Liver (tissue), 9 donors: ENCODE results near the gene ANGPTL4. TPM values are rescaled to one million over a fixed set of nuclear protein-coding genes. Genes with fewer than 3 reads are reported as not detected.

Experiments used
- DNase-seq: peaks from one replicate; pipeline ENCODE4 v3.0.0-alpha.2; 2017; ENCODE audit warnings: low spot score
- H3K27ac ChIP-seq, 2 donors: one replicate each; pipeline ENCODE4 v1.7.0; 2013; ENCODE audit warnings: inconsistent platforms in 2 of 2, low read length in 2 of 2, control low read depth in 1 of 2, low read depth in 1 of 2, mild to moderate bottlenecking in 1 of 2
- H3K27me3 ChIP-seq, 4 donors: one replicate each; pipeline versions ENCODE4 v1.6.1 to v1.7.0; 2013; ENCODE audit warnings: low read length in 3 of 4, inconsistent platforms in 1 of 4, mild to moderate bottlenecking in 1 of 4, moderate library complexity in 1 of 4; ENCODE audit not compliant: control insufficient read depth in 4 of 4, insufficient read depth in 4 of 4
- H3K36me3 ChIP-seq, 4 donors: one replicate each; pipeline versions ENCODE4 v1.6.1 to v1.7.0; 2013; ENCODE audit warnings: low read length in 3 of 4, mild to moderate bottlenecking in 3 of 4, low read depth in 1 of 4, moderate library complexity in 1 of 4; ENCODE audit not compliant: control insufficient read depth in 4 of 4, insufficient read depth in 3 of 4
- H3K4me1 ChIP-seq, 4 donors: one replicate each; pipeline versions ENCODE4 v1.6.1 to v1.7.0; 2013; ENCODE audit warnings: low read length in 3 of 4, mild to moderate bottlenecking in 3 of 4, moderate library complexity in 1 of 4; ENCODE audit not compliant: control insufficient read depth in 4 of 4, insufficient read depth in 4 of 4
- H3K4me3 ChIP-seq, 3 donors: one replicate each; pipeline versions ENCODE4 v1.6.1 to v1.7.0; 2013; ENCODE audit warnings: low read length in 3 of 3, control low read depth in 1 of 3, low read depth in 1 of 3, mild to moderate bottlenecking in 1 of 3
- H3K9ac ChIP-seq, 2 donors: one replicate each; pipeline ENCODE4 v1.7.0; 2013; ENCODE audit warnings: low read length in 2 of 2, mild to moderate bottlenecking in 2 of 2, moderate library complexity in 2 of 2, control low read depth in 1 of 2, low read depth in 1 of 2
- H3K9me3 ChIP-seq, 4 donors: one replicate each; pipeline versions ENCODE4 v1.6.1 to v1.7.0; 2013; ENCODE audit warnings: low read length in 3 of 4; ENCODE audit not compliant: control insufficient read depth in 4 of 4
- EGR1 ChIP-seq, 2 donors: IDR thresholded peaks; 2 replicates each; pipeline ENCODE4 v1.6.1; 2016 to 2018; ENCODE audit warnings: antibody characterized with exemption in 2 of 2, low read depth in 2 of 2
- FOXA1 ChIP-seq: IDR thresholded peaks from 2 replicates; pipeline ENCODE4 v1.6.1; 2016; ENCODE audit warnings: antibody characterized with exemption
- FOXA2 ChIP-seq: IDR thresholded peaks from 2 replicates; pipeline ENCODE4 v1.6.1; 2016; ENCODE audit warnings: antibody characterized with exemption
- GABPA ChIP-seq, 2 donors: IDR thresholded peaks in 1 of 2; conservative IDR thresholded peaks in 1 of 2; 2 replicates each; pipeline ENCODE4 v1.6.1; 2016; ENCODE audit warnings: antibody characterized with exemption in 2 of 2, mild to moderate bottlenecking in 1 of 2, moderate library complexity in 1 of 2
- HNF4A ChIP-seq, 2 donors: conservative IDR thresholded peaks; 2 replicates each; pipeline ENCODE4 v1.6.1; 2016; ENCODE audit warnings: antibody characterized with exemption in 2 of 2, mild to moderate bottlenecking in 2 of 2
- HNF4G ChIP-seq: IDR thresholded peaks from 2 replicates; pipeline ENCODE4 v1.6.1; 2016; ENCODE audit warnings: antibody characterized with exemption
- JUND ChIP-seq, 2 donors: IDR thresholded peaks; 2 replicates each; pipeline ENCODE4 v1.6.1; 2016; ENCODE audit warnings: antibody characterized with exemption in 2 of 2
- MAX ChIP-seq: IDR thresholded peaks from 2 replicates; pipeline ENCODE4 v1.6.1; 2016; ENCODE audit warnings: antibody characterized with exemption
- NR2F2 ChIP-seq: IDR thresholded peaks from 2 replicates; pipeline ENCODE4 v1.6.1; 2016; ENCODE audit warnings: antibody characterized with exemption
- RAD21 ChIP-seq, 2 donors: IDR thresholded peaks; 2 replicates each; pipeline ENCODE4 v1.6.1; 2016; ENCODE audit warnings: antibody characterized with exemption in 2 of 2, mild to moderate bottlenecking in 2 of 2
- REST ChIP-seq: IDR thresholded peaks from 2 replicates; pipeline ENCODE4 v1.6.1; 2016; ENCODE audit warnings: antibody characterized with exemption, mild to moderate bottlenecking
- RXRA ChIP-seq, 2 donors: IDR thresholded peaks; 2 replicates each; pipeline ENCODE4 v1.6.1; 2017 to 2018; ENCODE audit warnings: antibody characterized with exemption in 2 of 2, mild to moderate bottlenecking in 1 of 2
- SP1 ChIP-seq: IDR thresholded peaks from 2 replicates; pipeline ENCODE4 v1.6.1; 2018; ENCODE audit warnings: antibody characterized with exemption, mild to moderate bottlenecking
- TAF1 ChIP-seq: conservative IDR thresholded peaks from 2 replicates; pipeline ENCODE4 v1.6.1; 2016; ENCODE audit warnings: antibody characterized with exemption, mild to moderate bottlenecking
- YY1 ChIP-seq: IDR thresholded peaks from 2 replicates; pipeline ENCODE4 v1.6.1; 2016; ENCODE audit warnings: antibody characterized with exemption, mild to moderate bottlenecking
- WGBS: extraction: QIAGEN DNeasy Blood & Tissue Kit; methylation state at CpG from one replicate; pipeline ENCODE4 v1.1.7; 2013; 5-methylcytosine and 5-hydroxymethylcytosine counted together
- polyA plus RNA-seq, 2 donors: library from polyadenylated mRNA; stranded (reverse) in 1 of 2; unstranded in 1 of 2; fragments of 200-250 nt in 1 of 2; fragments of >200 nt in 1 of 2; fragmentation: Nextera tagmentation in 1 of 2; extraction: Ambion mirVana in 1 of 2; gene quantifications; one replicate each; pipeline versions ENCODE4 v1.2.1 to v1.2.3, GENCODE V29; 2013 to 2015
- total RNA-seq, 2 donors: library from RNA; depleted of rRNA; stranded (reverse); fragments of >200 nt; gene quantifications; one replicate each; pipeline ENCODE4 v1.2.3, GENCODE V29; 2014
- TF ChIP-seq, protein P1 (sequence below): IDR thresholded peaks from 2 replicates; pipeline ENCODE4 v1.6.1; 2016; ENCODE audit warnings: antibody characterized with exemption
- TF ChIP-seq, protein P2 (sequence below): fragments of 150-350 bp; IDR thresholded peaks from 2 replicates; pipeline ENCODE4 v1.5.1; 2017; ENCODE audit warnings: improper control_type of control experiment, low read depth, low read length; ENCODE audit not compliant: missing input control
- TF ChIP-seq, protein P3 (sequence below): IDR thresholded peaks from 2 replicates; pipeline ENCODE4 v1.6.1; 2016; ENCODE audit warnings: antibody characterized with exemption
- donor health status: healthy.
- donor health status: healthy.
- donor health status: healthy.
- donor health status: healthy.
- donor health status: healthy.

ANGPTL4 gene
- total and polyA plus RNA-seq, 4 donors: 0.65 to 144 (median 71.6) TPM

- TF ChIP-seq MAX: no peak
- no peak for TF ChIP-seq JUND (IDR thresholded peaks at IDR 0.05)
- TF ChIP-seq TAF1: peak; percentile 91
- TF ChIP-seq, protein P1, sequence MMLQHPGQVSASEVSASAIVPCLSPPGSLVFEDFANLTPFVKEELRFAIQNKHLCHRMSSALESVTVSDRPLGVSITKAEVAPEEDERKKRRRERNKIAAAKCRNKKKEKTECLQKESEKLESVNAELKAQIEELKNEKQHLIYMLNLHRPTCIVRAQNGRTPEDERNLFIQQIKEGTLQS: no peak
Observed at GRCh38 chr19:8321067-8321985, 42.6 kb upstream of the ANGPTL4 start, which contains the start of the genes NDUFA7 and RPS28 (continued).

DNA sequence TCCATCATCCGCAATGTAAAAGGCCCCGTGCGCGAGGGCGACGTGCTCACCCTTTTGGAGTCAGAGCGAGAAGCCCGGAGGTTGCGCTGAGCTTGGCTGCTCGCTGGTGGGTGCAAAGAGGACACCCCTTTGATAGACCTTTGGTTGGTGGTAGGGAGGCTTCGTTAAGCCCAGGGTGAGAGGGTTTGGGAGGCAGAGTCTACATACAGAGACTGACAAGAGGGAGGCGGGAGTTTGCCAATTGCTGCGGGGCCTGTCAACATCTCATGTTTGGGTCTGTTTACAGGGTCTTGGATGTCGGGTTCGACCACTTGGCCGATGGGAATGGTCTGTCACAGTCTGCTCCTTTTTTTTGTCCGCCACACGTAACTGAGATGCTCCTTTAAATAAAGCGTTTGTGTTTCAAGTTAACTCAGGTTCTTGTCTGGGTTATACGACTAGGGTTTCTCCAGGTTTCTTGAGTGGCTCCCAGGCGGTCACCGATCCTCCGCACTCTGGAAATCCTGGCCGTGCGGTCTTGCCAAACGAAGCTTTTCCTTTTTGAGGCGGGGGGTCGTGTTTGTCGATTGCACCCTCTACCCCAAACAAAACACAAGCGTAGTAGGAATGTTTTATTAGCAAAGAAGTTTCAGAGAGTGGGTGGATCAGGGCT is 41.8 kb upstream of the ANGPTL4 start:
- Histone ChIP-seq H3K4me3 (peak overlapping the region; percentile 90 to 94 (median 93)), H3K36me3 (peaks cover 0 to 8% (median 4%) of the 10 kb centered on the region in 4 donors), H3K27ac (peak overlapping the region; percentile 88 to 89), H3K4me1 (peaks cover 13 to 35% (median 24%) of the 10 kb centered on the region in 4 donors), H3K27me3 (no peaks in the 10 kb centered on the region), H3K9ac (peak overlapping the region; percentile 81 to 96), H3K9me3 (no peaks in the 10 kb centered on the region)
- TF ChIP-seq, protein P1: no peak
- TF ChIP-seq HNF4A (conservative IDR thresholded peaks at IDR 0.05): no peak
- no peak for TF ChIP-seq HNF4G
- TF ChIP-seq YY1: no peak
- no peak for TF ChIP-seq FOXA1
- TF ChIP-seq JUND (IDR thresholded peaks at IDR 0.05): no peak
- no peak for TF ChIP-seq NR2F2
- no peak for TF ChIP-seq FOXA2
- no peak for TF ChIP-seq RAD21 (IDR thresholded peaks at IDR 0.05)
- whole genome bisulfite sequencing: 25% methylated on average over 30 of the region's 30 CpGs
- no peak for DNase-seq

DNA sequence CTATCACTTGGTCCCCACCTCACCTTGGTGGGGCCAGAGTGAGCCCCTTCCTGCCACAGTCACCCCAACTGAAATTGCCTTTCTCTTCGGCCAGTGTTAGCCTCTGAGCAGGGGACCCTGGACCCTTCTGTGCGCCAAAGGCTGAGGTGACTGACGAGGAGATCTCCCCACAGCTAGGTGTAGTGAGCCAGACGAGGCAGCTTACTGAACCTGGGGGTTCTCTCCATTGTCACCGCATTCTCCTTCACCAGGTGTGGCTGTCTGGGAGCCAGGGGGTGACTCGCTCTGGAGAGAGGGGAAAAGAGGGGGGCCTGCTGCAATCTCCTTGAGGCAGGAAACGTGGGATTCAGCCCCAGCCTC is 41.3 kb upstream of the ANGPTL4 start:
- no peaks in the 10 kb centered on the region for H3K27me3 ChIP-seq
- WGBS: 73% methylated on average over 7 of the region's 7 CpGs
- peak overlapping the region in 2 of 3 donors; percentile 27 to 93 for H3K4me3 ChIP-seq
- no peak overlapping the region for H3K9ac ChIP-seq
- peaks cover 0 to 8% (median 4%) of the 10 kb centered on the region in 4 donors for H3K36me3 ChIP-seq
- H3K27ac ChIP-seq: no peak overlapping the region
- TF ChIP-seq GABPA (IDR thresholded peaks at IDR 0.05 in 1 of 2, conservative IDR thresholded peaks at IDR 0.05 in 1 of 2) (no peak), REST (no peak), FOXA2 (no peak), HNF4A (conservative IDR thresholded peaks at IDR 0.05) (no peak), FOXA1 (no peak), NR2F2 (no peak), SP1 (no peak), TAF1 (no peak), RAD21 (IDR thresholded peaks at IDR 0.05) (no peak), MAX (no peak), RXRA (IDR thresholded peaks at IDR 0.05) (no peak), YY1 (no peak), HNF4G (no peak), EGR1 (IDR thresholded peaks at IDR 0.05; ENCODE audit: low read depth in 2 of 2) (no peak), JUND (IDR thresholded peaks at IDR 0.05) (no peak)
- TF ChIP-seq, protein P1: no peak
- TF ChIP-seq, protein P2, sequence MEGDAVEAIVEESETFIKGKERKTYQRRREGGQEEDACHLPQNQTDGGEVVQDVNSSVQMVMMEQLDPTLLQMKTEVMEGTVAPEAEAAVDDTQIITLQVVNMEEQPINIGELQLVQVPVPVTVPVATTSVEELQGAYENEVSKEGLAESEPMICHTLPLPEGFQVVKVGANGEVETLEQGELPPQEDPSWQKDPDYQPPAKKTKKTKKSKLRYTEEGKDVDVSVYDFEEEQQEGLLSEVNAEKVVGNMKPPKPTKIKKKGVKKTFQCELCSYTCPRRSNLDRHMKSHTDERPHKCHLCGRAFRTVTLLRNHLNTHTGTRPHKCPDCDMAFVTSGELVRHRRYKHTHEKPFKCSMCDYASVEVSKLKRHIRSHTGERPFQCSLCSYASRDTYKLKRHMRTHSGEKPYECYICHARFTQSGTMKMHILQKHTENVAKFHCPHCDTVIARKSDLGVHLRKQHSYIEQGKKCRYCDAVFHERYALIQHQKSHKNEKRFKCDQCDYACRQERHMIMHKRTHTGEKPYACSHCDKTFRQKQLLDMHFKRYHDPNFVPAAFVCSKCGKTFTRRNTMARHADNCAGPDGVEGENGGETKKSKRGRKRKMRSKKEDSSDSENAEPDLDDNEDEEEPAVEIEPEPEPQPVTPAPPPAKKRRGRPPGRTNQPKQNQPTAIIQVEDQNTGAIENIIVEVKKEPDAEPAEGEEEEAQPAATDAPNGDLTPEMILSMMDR: no peak
- TF ChIP-seq, protein P3, sequence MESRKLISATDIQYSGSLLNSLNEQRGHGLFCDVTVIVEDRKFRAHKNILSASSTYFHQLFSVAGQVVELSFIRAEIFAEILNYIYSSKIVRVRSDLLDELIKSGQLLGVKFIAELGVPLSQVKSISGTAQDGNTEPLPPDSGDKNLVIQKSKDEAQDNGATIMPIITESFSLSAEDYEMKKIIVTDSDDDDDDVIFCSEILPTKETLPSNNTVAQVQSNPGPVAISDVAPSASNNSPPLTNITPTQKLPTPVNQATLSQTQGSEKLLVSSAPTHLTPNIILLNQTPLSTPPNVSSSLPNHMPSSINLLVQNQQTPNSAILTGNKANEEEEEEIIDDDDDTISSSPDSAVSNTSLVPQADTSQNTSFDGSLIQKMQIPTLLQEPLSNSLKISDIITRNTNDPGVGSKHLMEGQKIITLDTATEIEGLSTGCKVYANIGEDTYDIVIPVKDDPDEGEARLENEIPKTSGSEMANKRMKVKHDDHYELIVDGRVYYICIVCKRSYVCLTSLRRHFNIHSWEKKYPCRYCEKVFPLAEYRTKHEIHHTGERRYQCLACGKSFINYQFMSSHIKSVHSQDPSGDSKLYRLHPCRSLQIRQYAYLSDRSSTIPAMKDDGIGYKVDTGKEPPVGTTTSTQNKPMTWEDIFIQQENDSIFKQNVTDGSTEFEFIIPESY: no peak
- H3K9me3 ChIP-seq: no peaks in the 10 kb centered on the region
- no peak for DNase-seq
- H3K4me1 ChIP-seq: peaks cover 13 to 35% (median 24%) of the 10 kb centered on the region in 4 donors
